Measurements from ENCODE around the gene HOMEZ.
A peak's percentile ranks its signal among the peaks of the same experiment; 100 is the strongest.
"Not testable (repeated sequence)": the region's sequence is repeated elsewhere in the genome, so short reads cannot be mapped to it uniquely, and the experiment has no call there.

The HOMEZ gene

DNA sequence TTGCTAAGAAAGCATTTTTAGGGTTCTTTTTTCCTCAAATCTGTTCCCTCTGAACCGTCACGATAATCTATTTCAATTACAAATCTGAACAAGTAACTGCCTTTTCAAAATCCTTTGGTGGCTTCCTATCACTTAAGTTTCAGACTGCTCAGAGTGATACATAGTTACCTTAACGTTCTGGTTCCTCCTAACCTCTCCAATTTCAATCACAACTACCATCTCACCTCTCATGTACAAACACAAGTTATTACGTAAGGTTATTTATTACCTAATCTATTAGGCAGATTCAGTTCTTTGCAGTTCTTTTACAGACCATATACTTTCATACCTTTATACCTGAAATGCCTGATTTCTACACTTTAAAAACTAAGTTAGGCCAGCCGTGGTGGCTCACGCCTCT is 36.1 kb downstream of the HOMEZ start:
- intact Hi-C loops (cut with DNase I) = no loop called here

GRCh38 chr14:23248601-23249000 is 37.3 kb downstream of the HOMEZ start:
- no peak for DNase-seq
- intact Hi-C loops (cut with DNase I) = no loop called here

More for the DNA sequence above, 36.1 kb downstream of the HOMEZ start:
- no peak for DNase-seq

GRCh38 chr14:23245282-23245681 is 40.6 kb downstream of the HOMEZ start:
- no peak for DNase-seq
- intact Hi-C loops (cut with DNase I) = no loop called here

DNA sequence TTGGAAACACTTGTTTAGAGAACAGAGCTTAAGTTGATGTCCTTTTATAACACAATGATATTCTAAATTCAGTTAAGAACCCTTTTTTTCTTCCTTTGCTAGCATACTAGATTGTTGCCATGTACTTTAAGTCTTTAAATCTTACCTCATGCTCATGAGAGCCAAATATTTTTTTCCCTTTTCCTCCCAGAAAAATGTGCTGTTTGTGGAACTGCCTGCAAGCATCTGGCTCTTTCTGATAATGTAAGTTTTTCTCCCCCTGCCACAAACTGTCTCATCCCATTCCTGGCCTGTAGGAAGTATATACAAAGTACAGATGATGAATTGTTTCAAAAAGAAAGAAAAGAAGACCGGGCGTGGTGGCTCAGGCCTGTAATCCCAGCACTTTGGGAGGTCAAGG is 42.9 kb downstream of the HOMEZ start:
- intact Hi-C loops (cut with DNase I) = no loop called here
- no peak for DNase-seq

GRCh38 chr14:23242076-23242475 is 43.9 kb downstream of the HOMEZ start:
- DNase-seq = no peak
- intact Hi-C loops (cut with DNase I) = no loop called here

DNA sequence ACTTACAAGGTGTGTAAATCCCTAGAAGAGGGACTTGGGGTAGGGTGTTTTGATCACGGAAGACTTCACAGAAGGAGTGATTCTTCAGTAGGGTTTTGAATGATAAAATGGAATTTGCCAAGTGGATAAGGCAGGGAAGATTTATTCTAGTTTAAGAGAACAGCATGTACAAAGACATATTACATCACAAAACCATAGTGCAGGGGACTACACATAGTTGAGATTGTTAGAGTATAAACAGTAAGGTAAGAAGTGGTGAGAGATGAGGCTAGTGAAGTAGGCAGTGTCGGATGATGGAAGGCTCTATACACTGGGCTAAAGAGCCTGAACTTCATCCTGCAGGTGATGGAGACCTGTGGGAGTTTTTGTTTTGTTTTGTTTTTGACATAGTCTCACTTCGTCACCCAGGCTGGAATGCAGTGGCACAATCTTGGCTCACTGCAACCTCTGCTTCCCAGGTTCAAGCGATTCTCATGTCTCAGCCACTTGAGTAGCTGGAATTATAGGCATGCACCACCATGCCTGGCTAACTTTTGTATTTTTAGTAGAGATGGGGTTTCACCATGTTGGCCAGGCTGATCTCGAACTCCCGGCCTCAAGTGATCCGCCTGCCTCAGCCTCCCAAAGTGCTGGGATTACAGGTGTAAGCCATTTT is 44.7 kb downstream of the HOMEZ start:
- DNase-seq = not testable (repeated sequence)

GRCh38 chr14:23240661-23241060 is 45.3 kb downstream of the HOMEZ start:
- no peak for DNase-seq
- intact Hi-C loops (cut with DNase I) = no loop called here

More for the DNA sequence above, 44.7 kb downstream of the HOMEZ start:
- intact Hi-C loops (cut with DNase I) = not testable (repeated sequence)

DNA sequence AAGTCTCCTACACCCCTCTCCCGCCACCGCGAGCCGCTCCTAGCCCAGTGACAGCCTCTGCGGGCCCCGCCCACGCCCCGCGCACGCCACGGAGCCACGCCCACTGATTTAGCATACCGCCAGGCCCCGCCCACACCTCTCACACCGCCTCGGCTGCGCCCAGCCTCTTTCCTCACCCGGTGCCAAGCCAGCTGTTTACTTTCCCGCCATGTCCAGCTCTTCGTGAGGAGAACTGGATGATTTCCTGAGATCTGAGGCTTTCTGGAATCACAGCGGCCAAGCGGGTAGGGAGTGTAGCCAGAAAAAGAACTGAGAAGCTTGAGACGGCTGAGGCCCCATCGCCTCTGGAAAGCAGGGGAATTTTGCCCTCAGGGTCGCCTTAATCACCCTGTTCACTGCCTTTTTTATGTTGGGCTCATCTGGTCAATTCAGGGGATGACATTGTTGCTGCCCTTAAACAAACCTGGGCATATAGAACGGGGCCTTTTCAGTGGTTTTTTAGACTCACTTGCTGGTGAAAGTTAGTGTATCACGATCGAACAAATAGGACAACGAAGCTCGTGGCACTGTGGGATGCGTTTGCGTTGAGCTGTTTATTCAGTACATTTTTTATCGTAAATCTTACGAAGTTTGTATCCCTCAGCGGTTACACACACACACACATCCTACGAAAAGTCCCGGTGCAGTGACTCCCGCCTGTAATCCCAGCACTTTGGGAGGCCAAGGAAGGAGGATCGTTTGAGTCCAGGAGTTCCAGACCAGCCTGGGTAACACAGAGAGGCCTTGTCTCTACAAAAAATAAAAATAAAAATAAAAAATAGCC is 47.9 kb downstream of the HOMEZ start, which contains the start of gene RNF212B:
RNF212B (plus strand) TSS at position 165 of the 823 bp plus-strand sequence. CDS start 2,410 bp downstream, outside the sequence.
- intact Hi-C loops (cut with DNase I) = no loop called here
- peak; percentile 61 to 90 (median 78) for DNase-seq

DNA sequence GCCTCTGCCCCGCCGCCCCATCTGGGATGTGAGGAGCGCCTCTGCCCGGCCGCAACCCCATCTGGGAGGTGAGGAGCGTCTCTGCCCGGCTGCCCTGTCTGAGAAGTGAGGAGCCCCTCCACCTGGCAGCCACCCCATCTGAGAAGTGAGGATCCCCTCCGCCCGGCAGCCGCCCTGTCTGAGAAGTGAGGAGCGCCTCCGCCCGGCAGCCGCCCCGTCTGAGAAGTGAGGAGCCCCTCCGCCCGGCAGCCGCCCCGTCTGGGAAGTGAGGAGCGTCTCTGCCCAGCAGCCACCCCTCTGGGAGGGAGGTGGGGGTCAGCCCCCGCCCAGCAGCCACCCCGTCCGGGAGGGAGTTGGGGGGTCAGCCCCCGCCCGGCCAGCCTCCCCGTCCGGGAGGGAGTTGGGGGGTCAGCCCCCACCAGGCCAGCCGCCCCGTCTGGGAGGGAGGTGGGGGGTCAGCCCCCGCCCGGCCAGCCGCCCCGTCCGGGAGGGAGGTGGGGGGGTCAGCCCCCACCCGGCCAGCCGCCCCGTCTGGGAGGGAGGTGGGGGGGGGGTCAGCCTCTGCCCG is 53.6 kb downstream of the HOMEZ start:
- intact Hi-C loops (cut with DNase I); DNase-seq: not testable (repeated sequence)

DNA sequence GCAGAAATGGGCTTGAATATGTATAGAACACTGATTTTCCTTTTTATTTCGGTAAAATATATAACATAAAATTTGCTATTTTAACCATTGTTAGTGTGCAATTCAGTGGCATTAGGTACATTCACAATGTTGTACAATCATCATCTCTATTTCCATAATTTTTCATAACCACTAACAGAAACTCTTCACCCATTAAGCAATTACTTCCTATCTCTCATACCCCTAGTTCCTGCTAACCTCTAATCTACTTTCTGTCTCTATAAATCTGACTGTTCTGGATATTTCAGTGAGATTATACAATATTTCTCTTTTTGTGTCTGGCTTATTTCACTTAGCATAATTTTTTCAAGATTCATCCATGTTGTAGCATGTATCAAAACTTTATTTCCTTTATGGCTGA is 57.1 kb downstream of the HOMEZ start:
- DNase-seq = no peak
- intact Hi-C loops (cut with DNase I) = no loop called here

DNA sequence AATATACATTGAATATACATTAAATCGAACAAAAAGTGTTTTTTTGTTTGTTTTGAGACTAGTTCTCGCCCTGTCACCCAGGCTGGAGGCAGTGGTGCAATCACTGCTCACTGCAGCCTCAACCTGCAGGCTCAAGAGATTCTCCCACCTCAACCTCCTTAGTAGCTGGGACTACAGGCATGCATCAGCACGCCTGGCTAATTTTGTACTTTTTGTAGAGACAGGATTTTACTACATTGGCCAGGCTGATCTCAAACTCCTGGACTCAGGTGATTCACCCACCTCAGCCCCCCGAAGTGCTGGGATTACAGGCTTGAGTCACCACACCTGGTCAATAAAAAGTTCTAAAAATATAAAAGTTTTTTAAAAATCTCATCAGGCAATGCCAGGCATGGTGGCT is 58.4 kb downstream of the HOMEZ start:
- intact Hi-C loops (cut with DNase I) = no loop called here
- DNase-seq = no peak

- DNase-seq; intact Hi-C loops (cut with DNase I): not testable (repeated sequence)
Observed at GRCh38 chr14:23224958-23225357, 61.0 kb downstream of the HOMEZ start.
